DMS153 treated with DMSO at 0.1 percent for 48 hours (cell line): Measurements from ENCODE around the gene GJA1.
"Not testable (repeated sequence)": the region's sequence is repeated elsewhere in the genome, so short reads cannot be mapped to it uniquely, and the experiment has no call there.

Experiments used
- DNase-seq: peaks from one replicate; lab custom pipeline; 2025; ENCODE audit not compliant: unreplicated experiment; lab: John Stamatoyannopoulos, UW

GJA1 gene

DNA sequence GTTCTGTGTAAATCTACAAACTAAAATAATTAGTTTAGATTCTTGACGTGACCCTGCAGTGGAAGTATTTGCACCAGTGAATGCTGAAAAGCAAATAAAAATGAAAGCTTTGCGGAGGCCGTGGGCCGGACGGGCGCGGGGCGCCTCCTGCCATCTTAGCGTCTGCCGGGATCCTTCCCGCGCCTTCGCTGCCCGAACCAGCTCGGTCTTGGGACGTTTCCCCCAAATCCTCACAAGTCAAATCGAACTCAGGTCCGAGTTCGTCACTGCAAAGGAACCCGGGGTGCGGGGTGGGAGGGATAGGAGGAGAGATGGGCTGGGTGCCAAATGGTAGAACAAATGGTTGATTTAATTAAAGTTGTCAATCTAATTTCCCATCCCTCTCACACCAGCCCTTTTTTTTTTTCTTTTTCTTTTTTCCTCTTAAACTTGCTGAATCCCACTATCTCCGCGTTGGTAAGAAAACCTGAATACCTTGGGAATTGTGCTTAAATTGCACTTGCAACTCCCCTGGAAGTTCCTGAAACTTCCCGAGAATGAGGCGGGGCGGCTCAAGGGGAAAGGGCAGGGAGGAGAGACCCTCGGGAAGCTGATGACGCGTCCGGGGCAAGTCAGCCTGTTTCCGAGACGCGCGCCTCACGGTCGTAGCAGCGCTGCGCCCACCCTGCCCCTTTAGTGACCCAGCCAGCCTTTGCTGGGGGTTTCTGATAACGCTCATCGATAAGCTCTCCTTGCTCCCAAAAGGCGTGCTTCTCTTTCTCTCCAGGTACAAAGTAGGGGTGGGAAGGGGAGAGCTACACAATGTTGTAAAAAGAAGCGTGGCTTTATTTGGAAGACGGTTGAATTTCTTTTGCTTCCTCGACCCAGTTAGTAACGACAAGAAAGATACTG is 1.8 kb downstream of the GJA1 start:
- no peak for DNase-seq

DNA sequence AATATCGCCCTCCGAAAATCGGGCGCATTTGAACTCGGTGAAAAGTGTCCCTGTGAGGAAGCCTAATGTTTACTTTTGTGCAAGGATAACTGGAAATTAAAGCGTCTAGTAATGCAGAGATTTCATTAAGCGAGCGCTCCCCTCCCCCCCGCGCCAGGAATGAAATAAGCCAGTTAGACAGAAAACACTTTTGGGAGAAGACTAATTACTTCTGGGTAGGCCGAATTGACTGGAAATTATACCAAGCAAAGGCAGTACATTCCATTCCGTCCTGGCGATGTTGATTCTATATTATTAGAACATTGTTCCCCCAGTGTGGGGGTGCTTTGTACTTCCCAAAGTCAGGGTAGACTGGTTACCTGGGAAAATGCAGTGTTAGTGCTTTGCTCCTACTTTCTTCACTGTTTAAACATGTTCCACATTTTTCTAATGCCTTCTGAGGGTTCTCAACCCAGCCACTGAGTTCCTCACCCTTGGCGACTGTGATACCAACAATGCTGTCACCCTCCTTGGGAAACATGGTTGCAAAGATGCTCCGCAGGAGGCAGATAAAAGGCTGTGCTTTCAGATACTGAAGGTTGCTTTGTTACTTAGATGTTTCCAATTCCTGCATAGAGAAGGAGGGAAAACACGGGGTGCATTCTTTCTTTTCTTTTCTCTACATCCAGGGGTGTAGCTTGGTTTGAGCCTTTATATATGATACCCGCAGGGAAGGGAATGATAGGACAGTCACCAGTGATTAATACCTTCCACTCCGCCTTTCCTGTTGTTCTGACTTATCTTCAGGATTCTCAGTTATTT is 2.6 kb downstream of the GJA1 start:
- no peak for DNase-seq

DNA sequence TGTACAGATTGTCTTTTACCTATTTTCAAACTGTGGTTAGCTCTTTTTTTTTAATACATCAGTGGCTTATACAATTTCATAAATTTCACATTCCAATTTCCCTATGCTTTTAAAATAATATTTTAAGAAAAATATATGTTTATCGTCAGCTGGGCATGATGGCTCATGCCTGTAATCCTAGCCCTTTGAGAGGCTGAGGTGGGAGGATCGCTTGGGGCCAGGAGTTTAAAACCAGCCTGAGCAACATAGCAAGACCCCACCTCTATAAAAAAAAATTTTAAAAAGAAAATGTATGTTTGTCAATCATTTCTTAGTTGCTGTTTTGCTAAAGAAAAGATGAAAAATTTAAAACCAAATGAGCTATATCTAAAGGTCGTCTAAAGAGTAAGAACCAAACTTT is 3.4 kb downstream of the GJA1 start:
- no peak for DNase-seq

DNA sequence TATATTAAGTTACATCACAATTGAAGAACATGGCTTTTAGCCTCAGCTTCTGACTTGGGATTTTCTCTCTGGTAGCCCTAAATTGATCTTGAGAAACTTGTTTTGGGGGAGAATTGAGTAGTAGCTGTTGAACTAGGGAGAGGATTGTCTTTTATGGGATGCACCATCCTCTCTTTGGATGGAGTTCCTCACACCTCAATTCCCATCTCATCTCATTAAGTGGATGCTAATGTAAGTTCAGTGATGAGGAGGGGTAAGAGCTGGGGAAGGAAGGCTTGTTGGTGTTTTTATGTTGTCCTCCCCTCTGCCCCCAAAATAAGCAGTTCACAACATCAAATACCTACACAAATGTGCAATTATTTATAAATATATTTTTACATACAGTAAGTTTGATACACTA is 4.0 kb downstream of the GJA1 start:
- no peak for DNase-seq

DNA sequence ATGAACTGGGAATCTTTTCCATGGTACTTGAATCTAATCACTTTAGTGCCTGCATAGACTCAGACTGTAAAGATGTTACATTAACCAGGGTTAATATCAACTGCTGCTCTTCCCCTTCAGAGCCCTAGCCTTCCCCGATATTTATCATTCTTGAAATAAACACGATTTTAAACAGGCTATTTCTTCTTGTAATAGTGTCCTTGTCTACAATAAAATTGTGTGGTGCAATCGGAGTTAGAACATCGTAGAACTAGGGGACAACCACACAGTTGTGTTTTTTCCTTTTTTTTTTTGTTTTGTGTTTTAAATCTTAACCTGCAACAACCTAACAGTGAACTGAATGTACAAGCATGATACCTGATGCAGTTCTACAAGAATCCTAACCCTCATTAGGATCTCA is 4.5 kb downstream of the GJA1 start:
- no peak for DNase-seq

DNA sequence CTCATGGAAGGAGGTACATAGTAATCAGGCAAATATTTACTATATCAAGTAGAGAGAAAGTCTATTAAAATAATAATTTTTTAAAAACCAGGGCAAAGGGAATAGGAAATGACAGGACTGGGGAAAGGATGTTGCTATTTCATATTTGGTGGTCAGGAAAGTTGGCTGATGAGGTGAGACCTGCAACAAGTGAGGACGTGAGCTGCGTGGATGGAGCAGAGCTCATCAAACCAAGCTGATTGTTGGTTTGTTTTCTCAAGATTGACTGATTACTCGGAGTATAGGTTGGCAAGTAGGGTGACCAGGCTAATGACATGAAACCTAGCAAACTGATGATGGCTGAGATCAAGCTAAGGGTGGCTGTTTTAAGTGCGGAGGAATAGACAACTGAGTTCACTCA is 6.0 kb downstream of the GJA1 start:
- DNase-seq = no peak

DNA sequence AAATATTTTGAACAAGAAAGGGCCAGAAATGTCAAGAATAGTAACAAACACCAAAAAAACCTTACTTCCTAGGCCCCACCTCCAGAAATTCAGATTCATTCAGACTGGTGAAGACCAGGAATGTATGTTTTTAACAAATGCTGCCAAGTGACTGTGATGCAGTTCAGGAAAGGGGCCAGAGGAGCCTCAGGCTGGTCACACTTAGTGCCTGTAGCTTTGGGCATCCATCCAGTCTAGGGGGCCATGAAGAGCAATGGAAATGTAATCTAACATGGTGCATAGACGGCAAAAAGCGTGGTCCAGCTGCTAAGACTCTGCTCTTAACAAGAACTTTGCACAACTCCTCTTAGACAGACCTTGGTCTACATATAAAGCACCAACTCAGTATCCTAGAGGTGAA is 7.1 kb downstream of the GJA1 start:
- DNase-seq = no peak

DNA sequence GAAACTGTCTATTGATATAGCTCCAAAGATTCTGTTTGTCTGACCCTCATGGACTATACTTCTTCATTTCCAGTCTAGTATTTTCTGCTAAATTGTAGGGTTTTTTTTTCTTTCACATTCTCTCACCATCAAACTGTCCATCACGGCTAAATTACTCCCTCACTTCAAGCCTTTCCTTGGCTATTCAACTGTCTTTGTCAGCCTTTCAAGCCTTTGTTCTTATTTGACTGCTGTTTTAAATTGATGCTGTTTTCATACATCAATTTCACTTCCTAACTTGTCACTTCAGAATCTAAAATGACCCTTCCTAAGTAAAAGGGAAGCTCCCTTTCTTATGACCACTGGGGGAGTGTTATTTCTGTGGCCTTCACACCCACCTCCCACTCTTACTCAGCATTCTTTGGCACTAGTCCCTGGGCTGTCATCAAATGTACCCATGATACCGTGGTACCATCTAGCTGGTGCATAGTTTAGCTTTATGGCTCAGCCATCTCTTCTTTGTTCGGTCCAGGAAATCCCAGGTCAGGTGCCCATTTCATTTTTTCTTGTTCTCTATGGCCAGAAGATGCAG is 8.6 kb downstream of the GJA1 start:
- no peak for DNase-seq

DNA sequence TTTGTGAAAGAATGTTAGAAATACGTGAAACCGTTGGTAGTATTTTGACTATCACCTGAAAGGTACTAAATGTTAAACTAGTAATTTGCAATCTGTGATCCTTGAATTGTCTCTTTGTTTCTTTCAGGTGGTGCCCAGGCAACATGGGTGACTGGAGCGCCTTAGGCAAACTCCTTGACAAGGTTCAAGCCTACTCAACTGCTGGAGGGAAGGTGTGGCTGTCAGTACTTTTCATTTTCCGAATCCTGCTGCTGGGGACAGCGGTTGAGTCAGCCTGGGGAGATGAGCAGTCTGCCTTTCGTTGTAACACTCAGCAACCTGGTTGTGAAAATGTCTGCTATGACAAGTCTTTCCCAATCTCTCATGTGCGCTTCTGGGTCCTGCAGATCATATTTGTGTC is 11.3 kb downstream of the GJA1 start:
- not testable (repeated sequence) for DNase-seq

DNA sequence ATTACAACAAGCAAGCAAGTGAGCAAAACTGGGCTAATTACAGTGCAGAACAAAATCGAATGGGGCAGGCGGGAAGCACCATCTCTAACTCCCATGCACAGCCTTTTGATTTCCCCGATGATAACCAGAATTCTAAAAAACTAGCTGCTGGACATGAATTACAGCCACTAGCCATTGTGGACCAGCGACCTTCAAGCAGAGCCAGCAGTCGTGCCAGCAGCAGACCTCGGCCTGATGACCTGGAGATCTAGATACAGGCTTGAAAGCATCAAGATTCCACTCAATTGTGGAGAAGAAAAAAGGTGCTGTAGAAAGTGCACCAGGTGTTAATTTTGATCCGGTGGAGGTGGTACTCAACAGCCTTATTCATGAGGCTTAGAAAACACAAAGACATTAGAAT is 12.3 kb downstream of the GJA1 start:
- DNase-seq = not testable (repeated sequence)

DNA sequence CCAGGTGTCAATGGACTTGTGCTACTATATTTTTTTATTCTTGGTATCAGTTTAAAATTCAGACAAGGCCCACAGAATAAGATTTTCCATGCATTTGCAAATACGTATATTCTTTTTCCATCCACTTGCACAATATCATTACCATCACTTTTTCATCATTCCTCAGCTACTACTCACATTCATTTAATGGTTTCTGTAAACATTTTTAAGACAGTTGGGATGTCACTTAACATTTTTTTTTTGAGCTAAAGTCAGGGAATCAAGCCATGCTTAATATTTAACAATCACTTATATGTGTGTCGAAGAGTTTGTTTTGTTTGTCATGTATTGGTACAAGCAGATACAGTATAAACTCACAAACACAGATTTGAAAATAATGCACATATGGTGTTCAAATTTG is 13.1 kb downstream of the GJA1 start:
- not testable (repeated sequence) for DNase-seq

DNA sequence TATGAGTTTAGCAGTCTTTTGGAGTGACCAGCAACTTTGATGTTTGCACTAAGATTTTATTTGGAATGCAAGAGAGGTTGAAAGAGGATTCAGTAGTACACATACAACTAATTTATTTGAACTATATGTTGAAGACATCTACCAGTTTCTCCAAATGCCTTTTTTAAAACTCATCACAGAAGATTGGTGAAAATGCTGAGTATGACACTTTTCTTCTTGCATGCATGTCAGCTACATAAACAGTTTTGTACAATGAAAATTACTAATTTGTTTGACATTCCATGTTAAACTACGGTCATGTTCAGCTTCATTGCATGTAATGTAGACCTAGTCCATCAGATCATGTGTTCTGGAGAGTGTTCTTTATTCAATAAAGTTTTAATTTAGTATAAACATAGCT is 13.9 kb downstream of the GJA1 start:
- no peak for DNase-seq

DNA sequence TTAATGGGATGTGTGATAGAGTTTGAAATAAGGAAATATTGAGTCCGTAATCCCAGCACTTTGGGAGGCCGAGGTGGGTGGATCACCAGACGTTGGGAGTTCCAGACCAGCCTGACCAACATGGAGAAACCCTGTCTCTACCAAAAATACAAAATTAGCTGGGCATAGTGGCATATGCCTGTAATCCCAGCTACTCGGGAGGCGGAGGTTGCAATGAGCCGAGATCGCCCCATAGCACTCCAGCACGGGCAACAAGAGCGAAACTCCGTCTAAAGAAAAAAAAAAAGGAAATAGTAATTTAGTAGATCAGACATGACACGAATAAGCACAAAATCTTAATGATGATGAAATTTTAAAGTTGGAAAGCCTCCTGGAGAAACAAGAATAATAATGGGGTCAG is 14.8 kb downstream of the GJA1 start:
- DNase-seq = no peak

DNA sequence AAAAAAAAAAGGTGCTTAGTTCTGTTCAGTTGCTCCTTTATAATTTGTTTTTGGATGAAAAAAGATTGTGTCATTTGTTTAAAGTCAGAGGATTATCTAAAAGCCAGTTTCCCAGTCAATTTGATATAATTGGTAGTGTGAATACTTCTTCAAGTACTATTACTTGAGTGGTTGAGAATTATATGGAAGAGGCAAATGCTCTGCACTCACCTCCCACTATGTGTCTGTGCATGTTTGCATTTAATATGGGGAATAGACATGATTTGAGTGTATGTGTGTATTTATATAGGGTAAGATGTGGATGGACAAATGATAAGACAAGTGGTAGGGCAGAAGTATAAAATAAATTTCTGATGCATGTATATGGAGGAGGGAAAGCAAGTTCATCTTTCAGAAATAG is 15.8 kb downstream of the GJA1 start:
- no peak for DNase-seq

DNA sequence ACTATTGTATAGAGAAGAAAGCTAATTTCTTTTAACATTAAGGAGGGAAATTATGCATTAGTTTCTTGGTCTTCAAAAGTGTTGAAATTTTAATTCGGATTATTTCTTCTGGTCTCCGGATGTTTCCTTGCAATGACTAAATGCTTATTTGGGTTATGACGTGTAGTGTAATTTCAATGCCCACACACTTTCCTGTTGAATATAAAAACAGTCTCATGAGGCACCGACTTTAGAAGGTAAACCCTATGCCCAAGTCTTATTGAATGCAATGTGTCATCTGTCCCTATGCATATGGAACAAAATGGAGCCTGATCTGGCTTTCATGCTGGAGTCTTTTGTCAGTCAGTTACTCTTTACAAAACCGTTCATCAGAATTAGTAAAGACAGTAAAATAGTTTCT is 17.7 kb downstream of the GJA1 start:
- no peak for DNase-seq

DNA sequence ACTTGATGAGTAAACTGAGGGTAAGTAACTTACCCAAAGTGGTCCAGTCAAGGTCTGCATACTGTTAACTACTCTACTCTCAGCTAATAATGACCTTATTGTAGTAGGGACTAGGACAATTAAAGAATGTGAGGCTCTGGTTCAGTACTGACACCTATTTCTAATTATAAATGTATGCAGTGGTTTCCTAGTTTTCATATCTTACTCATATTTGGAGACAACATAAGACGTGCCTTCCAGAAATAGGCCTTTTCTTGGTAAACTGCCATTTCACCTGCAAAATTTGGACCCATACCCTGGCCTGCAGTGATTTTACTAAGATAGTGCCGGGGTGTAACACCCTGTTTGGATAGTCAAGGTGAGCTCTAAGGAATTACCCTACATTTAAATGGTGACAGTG is 24.7 kb downstream of the GJA1 start:
- no peak for DNase-seq

DNA sequence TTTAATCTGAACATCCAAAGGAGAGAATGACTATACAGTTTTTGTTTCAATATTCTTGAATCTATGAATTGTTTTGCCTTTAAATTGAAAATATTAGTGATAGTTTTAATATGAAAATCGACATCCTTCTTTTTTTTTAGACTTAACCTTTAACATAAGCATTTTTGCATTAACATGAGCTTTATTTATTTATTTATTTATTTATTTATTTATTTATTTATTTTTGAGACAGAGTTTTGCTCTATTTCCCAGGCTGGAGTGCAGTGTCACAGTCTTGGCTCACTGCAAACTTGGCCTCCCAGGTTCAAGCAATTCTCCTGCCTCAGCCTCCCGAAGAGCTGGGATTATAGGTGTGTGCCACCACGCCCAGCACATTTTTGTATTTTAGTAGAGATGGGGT is 27.6 kb downstream of the GJA1 start:
- DNase-seq = no peak

DNA sequence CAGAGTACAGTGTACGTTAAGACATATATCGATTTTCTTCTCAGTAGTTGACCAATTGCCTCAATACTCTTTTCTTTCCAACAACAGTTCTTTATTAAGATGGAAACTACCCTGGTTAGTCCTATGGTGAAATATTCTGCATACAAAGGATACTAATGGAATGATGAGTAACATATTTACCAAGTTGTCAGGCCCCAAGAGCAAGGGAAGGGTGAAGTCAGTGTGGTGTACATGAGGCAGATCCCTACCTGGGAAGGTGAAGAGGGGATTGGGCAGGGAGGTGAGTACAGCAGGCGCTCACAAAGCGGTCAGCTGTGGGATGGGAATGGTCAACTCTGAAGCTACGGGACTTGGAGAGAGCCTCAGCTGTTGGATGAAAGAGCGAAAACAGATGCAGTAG is 29.7 kb downstream of the GJA1 start:
- DNase-seq = no peak

DNA sequence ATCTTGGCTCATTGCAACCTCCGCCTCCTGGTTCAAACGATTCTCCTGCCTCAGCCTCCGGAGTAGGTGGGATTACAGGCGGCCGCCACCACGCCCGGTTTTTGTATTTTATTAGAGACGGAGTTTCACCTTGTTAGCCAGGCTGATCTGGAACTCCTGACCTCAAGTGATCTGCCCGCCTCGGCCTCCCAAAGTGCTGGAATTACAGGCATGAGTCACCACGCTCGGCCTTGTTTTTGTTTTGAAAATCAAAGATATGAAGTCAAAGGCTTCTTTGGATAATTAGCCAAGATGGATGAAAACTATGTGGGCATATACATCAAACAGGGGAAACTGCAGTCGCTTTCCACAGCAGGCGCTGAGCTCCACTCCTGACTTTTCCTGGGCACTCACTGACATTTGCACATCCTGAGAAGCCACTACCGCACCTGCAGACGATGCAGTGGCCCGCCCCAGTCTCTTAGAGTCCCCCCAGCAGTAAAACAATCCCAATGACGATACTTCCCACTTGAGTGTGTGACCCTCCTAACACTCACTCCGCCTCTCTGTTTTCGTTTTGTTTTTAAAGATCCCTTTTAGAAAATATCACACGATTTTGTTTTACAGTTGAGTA is 44.1 kb downstream of the GJA1 start:
- no peak for DNase-seq

DNA sequence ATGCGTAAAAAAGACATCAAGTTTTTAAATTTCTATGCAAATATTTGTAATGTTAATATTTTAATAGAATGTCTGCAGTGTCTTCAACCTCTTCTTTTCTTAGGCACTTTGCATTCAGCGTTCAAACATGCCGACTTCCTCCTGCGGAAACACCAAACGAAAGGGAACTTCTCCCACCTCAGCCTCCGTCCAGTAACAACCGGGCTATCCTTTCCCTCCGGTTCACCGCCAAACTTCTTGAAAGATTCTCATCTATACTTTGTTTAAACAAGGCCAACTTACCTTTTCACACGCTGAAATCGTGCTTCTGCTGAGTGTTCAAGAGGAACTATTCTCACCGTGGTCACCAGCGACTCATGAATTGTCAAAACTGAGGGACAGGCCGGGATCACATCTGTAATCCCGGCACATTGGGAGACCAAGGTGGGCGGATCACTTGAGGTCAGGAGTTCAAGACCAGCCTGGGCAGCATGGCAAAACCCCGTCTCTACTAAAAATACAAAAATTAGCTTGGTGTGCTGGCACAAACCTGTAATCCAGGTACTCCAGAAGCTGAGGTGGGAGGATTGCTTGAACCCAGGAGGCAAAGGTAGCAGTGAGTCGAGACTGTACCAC is 44.8 kb downstream of the GJA1 start:
- no peak for DNase-seq

DNA sequence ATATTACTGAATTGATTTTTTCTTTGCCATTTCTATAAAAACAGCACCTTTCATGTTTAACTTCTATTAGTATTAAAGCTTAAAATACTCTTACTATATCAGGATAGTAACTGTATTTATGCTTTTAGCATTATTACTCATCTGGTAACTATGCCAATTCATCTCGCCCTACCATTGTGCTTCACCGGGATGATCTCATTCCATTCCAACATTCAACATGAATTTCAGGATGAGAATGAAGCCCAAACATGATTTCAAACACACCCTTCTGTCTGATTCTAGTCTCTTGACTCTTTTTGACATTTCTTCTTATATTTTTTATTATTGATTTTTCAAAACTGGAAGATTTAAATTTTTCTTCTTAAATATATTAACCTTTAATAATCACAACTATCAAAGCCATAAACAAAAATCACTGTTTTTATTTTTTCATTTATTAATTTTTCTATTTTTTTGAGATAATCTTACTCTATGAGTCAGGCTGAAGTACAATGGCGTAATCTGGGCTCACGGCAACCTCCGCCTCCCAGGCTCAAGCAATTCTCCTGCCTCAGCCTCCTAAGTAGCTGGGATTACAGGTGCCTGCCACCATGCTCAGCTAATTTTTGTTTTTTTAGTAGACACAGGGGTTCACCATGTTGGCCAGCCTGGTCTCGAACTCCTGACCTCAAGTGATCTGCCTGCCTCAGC is 46.7 kb downstream of the GJA1 start:
- DNase-seq = no peak
